K562 (cell line): ENCODE measurements around the gene MBNL1. TPM values are rescaled to one million over a fixed set of nuclear protein-coding genes. Genes with fewer than 3 reads are reported as not detected.
A peak's percentile ranks its signal among the peaks of the same experiment; 100 is the strongest.

Source experiments
- ATAC-seq: fragments of 200-7000 bp; cut with Tn5 transposase; 3 replicates; pipeline ENCODE4 v1.9.1; 2020; ENCODE audit warnings: moderate library complexity
- BruUV-seq: library from RNA; stranded (reverse); fragments of 400-500 nt; replicated peaks from 2 replicates; lab custom pipeline; 2021; lab: Mats Ljungman, UMichigan
- CTCF ChIA-PET: fragments of 300-600 bp; formaldehyde crosslinking; extraction: SDS; loops from one replicate; lab custom pipeline; 2021; ENCODE audit warnings: low intra/inter-chr PET ratio; lab: Yijun Ruan, JAX
- POLR2A ChIA-PET: fragments of 300-600, 350-650 bp; sonication (Branson Sonifier 250); formaldehyde crosslinking; extraction: SDS; loops from one replicate; lab custom pipeline; 2021; ENCODE audit warnings: antibody characterized with exemption, inconsistent platforms; lab: Yijun Ruan, JAX
- DNase-seq, 4 experiments: peaks; one replicate each; pipeline versions ENCODE4 v3.0.0 to v3.0.0-alpha.2; 2011 to 2018; ENCODE audit warnings: low spot score in 3 of 4, mixed read lengths in 3 of 4; ENCODE audit errors: extremely low read depth in 1 of 4
- FAIRE-seq: peaks from 2 replicates; lab custom pipeline; 2011; peaks lifted over from hg19 to GRCh38; lab: Jason Lieb, UNC
- H2AFZ ChIP-seq: 2 replicates; pipeline ENCODE4 v1.6.0; 2011; ENCODE audit warnings: low read depth, low read length, control low read depth, inconsistent platforms
- H3K27ac ChIP-seq: fragments of 200-600 bp; 3 replicates; pipeline ENCODE4 v1.8.0; 2011; ENCODE audit warnings: low read depth, mild to moderate bottlenecking, control low read depth, inconsistent platforms, low read length, moderate library complexity, mixed read lengths; ENCODE audit errors: extremely low read depth
- H3K27me3 ChIP-seq, 2 experiments: fragments of 300-600 bp in 1 of 2; 2 replicates in 1 of 2; 3 replicates in 1 of 2; pipeline versions ENCODE4 v1.6.0 to v1.8.0; 2011; ENCODE audit warnings: inconsistent platforms in 2 of 2, low read length in 2 of 2, mild to moderate bottlenecking in 1 of 2, mixed read lengths in 1 of 2, moderate library complexity in 1 of 2; ENCODE audit not compliant: control insufficient read depth in 2 of 2, insufficient read depth in 2 of 2
- H3K36me3 ChIP-seq: fragments of 300-600 bp; 3 replicates; pipeline ENCODE4 v1.8.0; 2011; ENCODE audit warnings: mild to moderate bottlenecking, low read length, inconsistent platforms; ENCODE audit not compliant: control insufficient read depth, insufficient read depth
- H3K4me1 ChIP-seq, 2 experiments: fragments of 200-600 bp in 1 of 2; replicated peaks in 1 of 2; 2 replicates in 1 of 2; 3 replicates in 1 of 2; pipeline versions ENCODE4 v1.5.1 to v1.8.0; 2011; ENCODE audit warnings: inconsistent platforms in 2 of 2, low read length in 2 of 2, mild to moderate bottlenecking in 1 of 2, mixed read lengths in 1 of 2, moderate library complexity in 1 of 2; ENCODE audit not compliant: control insufficient read depth in 2 of 2, insufficient read depth in 2 of 2
- H3K4me2 ChIP-seq: 2 replicates; pipeline ENCODE4 v1.6.1; 2011; ENCODE audit warnings: low read length, control low read depth, inconsistent platforms, mixed read lengths; ENCODE audit not compliant: insufficient read depth
- H3K4me3 ChIP-seq: fragments of 200-600 bp; sonication (generic), shearing (Covaris generic); 2 replicates; pipeline ENCODE4 v1.5.1; 2016; ENCODE audit warnings: control low read depth, inconsistent platforms
- H3K79me2 ChIP-seq: fragments of 200-600 bp; 3 replicates; pipeline ENCODE4 v1.8.0; 2011; ENCODE audit warnings: low read length, inconsistent platforms; ENCODE audit not compliant: control insufficient read depth, insufficient read depth
- H3K9ac ChIP-seq, 2 experiments: 2 replicates each; pipeline versions ENCODE4 v1.6.0 to v1.6.1; 2011; ENCODE audit warnings: low read depth in 2 of 2, low read length in 2 of 2, control low read depth in 1 of 2, inconsistent platforms in 1 of 2, mild to moderate bottlenecking in 1 of 2, mixed read lengths in 1 of 2; ENCODE audit not compliant: insufficient read depth in 1 of 2
- H3K9me1 ChIP-seq: one replicate; pipeline ENCODE4 v1.6.0; 2011; ENCODE audit warnings: inconsistent platforms, mild to moderate bottlenecking, low read length, moderate library complexity; ENCODE audit not compliant: control insufficient read depth, insufficient read depth
- H3K9me3 ChIP-seq: replicated peaks from 2 replicates; pipeline ENCODE4 v1.5.1; 2011; ENCODE audit warnings: low read depth, low read length, inconsistent platforms; ENCODE audit not compliant: control insufficient read depth, insufficient read depth
- H4K20me1 ChIP-seq: replicated peaks from 2 replicates; pipeline ENCODE4 v1.6.1; 2011; ENCODE audit warnings: low read length, inconsistent platforms, mixed read lengths; ENCODE audit not compliant: control insufficient read depth, insufficient read depth
- HDAC2 ChIP-seq: fragments of 450-650 bp; IDR thresholded peaks from 2 replicates; pipeline ENCODE4 v1.6.1; 2016; ENCODE audit warnings: mild to moderate bottlenecking
- MEIS2 ChIP-seq: fragments of 450-650 bp; IDR thresholded peaks from 2 replicates; pipeline ENCODE4 v1.6.1; 2014; ENCODE audit warnings: mild to moderate bottlenecking; ENCODE audit not compliant: partially characterized antibody
- RCOR1 ChIP-seq, 2 experiments: IDR thresholded peaks; 2 replicates each; pipeline ENCODE4 v1.6.1; 2012; ENCODE audit warnings: low read depth in 2 of 2, low read length in 2 of 2, borderline replicate concordance in 1 of 2, improper control_type of control experiment in 1 of 2
- REST ChIP-seq, 2 experiments: fragments of 450-650 bp; formaldehyde crosslinking in 1 of 2; IDR thresholded peaks; 2 replicates each; pipeline versions ENCODE4 v1.4.0 to v1.6.1; 2014 to 2020; ENCODE audit warnings: mild to moderate bottlenecking in 2 of 2, borderline replicate concordance in 1 of 2, low read depth in 1 of 2
- SRSF7 ChIP-seq: fragments of 200-400 bp; formaldehyde crosslinking; optimal IDR thresholded peaks from 2 replicates; pipeline ENCODE3; 2017; ENCODE audit warnings: mild to moderate bottlenecking, low read depth, low read length
- YBX1 ChIP-seq: fragments of 450-650 bp; IDR thresholded peaks from 2 replicates; pipeline ENCODE4 v1.7.1; 2016; ENCODE audit warnings: mild to moderate bottlenecking
- ZNF217 ChIP-seq: sonication (generic); formaldehyde crosslinking; IDR thresholded peaks from 2 replicates; pipeline ENCODE4 v1.8.0; 2022; ENCODE audit warnings: mild to moderate bottlenecking, missing genetic modification reagents
- ZNF76 ChIP-seq: fragments of 250-450 bp; sonication (Bioruptor Pico); IDR thresholded peaks from 2 replicates; pipeline ENCODE4 v1.4.0; 2020; ENCODE audit warnings: mild to moderate bottlenecking, moderate library complexity, borderline replicate concordance
- WGBS: fragments of 100-300 bp; shearing (Covaris generic); methylation state at CpG from one replicate; pipeline ENCODE4 v1.1.6; 2016; ENCODE audit warnings: low coverage, mixed read lengths; ENCODE audit not compliant: insufficient coverage; ENCODE audit errors: missing lambda C conversion rate; 5-methylcytosine and 5-hydroxymethylcytosine counted together
- in situ Hi-C: fragments of 300-500 bp; cut with MboI; formaldehyde crosslinking; loops from 4 replicates; pipeline ENCODE4 v1.15.0; 2018; ENCODE audit warnings: inconsistent platforms, mixed read lengths
- intact Hi-C: fragments of 100-400 bp; cut with micrococcal nuclease; formaldehyde crosslinking; loops from 2 replicates; pipeline ENCODE4 v1.14.2; 2022
- polyA plus RNA-seq, 8 experiments: library from polyadenylated mRNA; depleted of rRNA in 4 of 8; stranded (reverse) in 5 of 8; unstranded in 3 of 8; fragments of >200 nt; fragmentation: Nextera tagmentation in 2 of 8; fragmentation: Illumina TruSeq in 1 of 8; extraction: Ambion mirVana in 2 of 8; extraction: Trizol in 1 of 8; gene quantifications; 2 replicates each; pipeline versions ENCODE4 v1.2.1 to v1.2.3, GENCODE V29; 2011 to 2014; ENCODE audit warnings: inconsistent platforms in 1 of 8, missing spikeins in 1 of 8
- total RNA-seq, 7 experiments: library from RNA; depleted of rRNA in 6 of 7; stranded (reverse); fragments of >200 nt in 6 of 7; fragmentation: Illumina TruSeq in 2 of 7; extraction: Trizol in 2 of 7; gene quantifications; 2 replicates each; pipeline versions ENCODE4 v1.2.1 to v1.2.3, GENCODE V29; 2011 to 2021; ENCODE audit warnings: low replicate concordance in 1 of 7
- TF ChIP-seq, protein P1 (sequence below), 2 experiments: IDR thresholded peaks in 1 of 2; conservative IDR thresholded peaks in 1 of 2; 2 replicates each; pipeline ENCODE4 v1.6.1; 2016; ENCODE audit warnings: low read depth in 2 of 2, mild to moderate bottlenecking in 1 of 2, missing compliant biosample characterization in 1 of 2, missing genetic modification characterization in 1 of 2, moderate library complexity in 1 of 2

Gene MBNL1
- total and polyA plus RNA-seq, 9 of the 15 experiments (the other 6 are each of a cell fraction or from before 2014, with no cell fraction given), result 70.3 to 243 (median 220) TPM

DNA sequence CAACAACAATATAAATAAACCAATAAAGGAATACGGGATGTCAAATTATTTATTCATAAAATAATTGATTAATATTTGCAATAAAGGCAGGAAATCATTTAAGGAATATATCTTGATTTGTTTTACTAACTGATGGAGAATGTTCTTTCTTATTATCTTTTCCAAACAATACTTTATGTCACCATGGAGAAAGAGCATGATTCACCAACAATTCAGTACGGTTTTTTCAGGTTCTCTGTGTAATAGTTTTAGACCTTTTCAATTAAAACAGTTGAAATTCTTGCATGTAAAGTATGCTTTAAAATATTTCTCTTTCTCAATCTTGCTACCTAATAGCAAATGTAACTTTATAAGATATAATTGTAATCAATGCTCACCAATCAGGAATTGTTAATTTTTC, 41.7 kb upstream of the MBNL1 start (continued):
- TF ChIP-seq ZNF76 (CRISPR knock-in tag), result no peak
- TF ChIP-seq, all 486 proteins: peak for 0

GRCh38 chr3:152229692-152230091, 39.0 kb upstream of the MBNL1 start:
- in situ Hi-C loops, result no loop called here
- Histone ChIP-seq H3K4me3 (no peak overlapping the region), H3K9me1 (no peaks in the 10 kb centered on the region), H2AFZ (no peak overlapping the region), H3K27ac (no peak overlapping the region), H3K4me1 (peaks cover 0 to 3% of the 10 kb centered on the region in 2 experiments; a peak in 2 of 5 replicates), H3K4me2 (no peak overlapping the region), H3K36me3 (no peaks in the 10 kb centered on the region), H4K20me1 (no peaks in the 10 kb centered on the region), H3K9ac (no peak overlapping the region), H3K9me3 (no peaks in the 10 kb centered on the region), H3K27me3 (no peaks in the 10 kb centered on the region), H3K79me2 (no peaks in the 10 kb centered on the region)
- DNase-seq, result no peak
- FAIRE-seq, result no peak
- intact Hi-C loops, result no loop called here
- no TSS peak for BruUV-seq
- CTCF ChIA-PET, result interaction anchor here (1.0 kb wide), 1 partner anchor 214 kb away, joined by 3 read pairs; no protein-coding TSS in a partner anchor
- WGBS, result 77% methylated on average over 1 of the region's 1 CpG
- POLR2A ChIA-PET, result interaction anchor here (1.3 kb wide), 1 partner anchor 13 kb away, joined by 4 read pairs; no protein-coding TSS in a partner anchor
- ATAC-seq, result peak; percentile 56
- TF ChIP-seq, protein P1, sequence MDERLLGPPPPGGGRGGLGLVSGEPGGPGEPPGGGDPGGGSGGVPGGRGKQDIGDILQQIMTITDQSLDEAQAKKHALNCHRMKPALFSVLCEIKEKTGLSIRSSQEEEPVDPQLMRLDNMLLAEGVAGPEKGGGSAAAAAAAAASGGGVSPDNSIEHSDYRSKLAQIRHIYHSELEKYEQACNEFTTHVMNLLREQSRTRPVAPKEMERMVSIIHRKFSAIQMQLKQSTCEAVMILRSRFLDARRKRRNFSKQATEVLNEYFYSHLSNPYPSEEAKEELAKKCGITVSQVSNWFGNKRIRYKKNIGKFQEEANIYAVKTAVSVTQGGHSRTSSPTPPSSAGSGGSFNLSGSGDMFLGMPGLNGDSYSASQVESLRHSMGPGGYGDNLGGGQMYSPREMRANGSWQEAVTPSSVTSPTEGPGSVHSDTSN (CRISPR knock-in tag; IDR thresholded peaks at IDR 0.05; ENCODE audit: low read depth), result no peak
- TF ChIP-seq, protein P1 (tag; conservative IDR thresholded peaks at IDR 0.05; ENCODE audit: low read depth), result no peak
- peak in 1 of 2 experiments; percentile 82; a peak in 3 of 4 replicates for TF ChIP-seq RCOR1 (IDR thresholded peaks at IDR 0.05; ENCODE audit: borderline replicate concordance in 1 of 2, low read depth in 2 of 2, low read length in 2 of 2)
- TF ChIP-seq SRSF7, result no peak
- TF ChIP-seq MEIS2, result no peak
- peak; percentile 48; the same call in 1 of the 2 replicates for TF ChIP-seq REST (IDR thresholded peaks at IDR 0.05; ENCODE audit: borderline replicate concordance)
- no peak for TF ChIP-seq REST (CRISPR knock-in tag; IDR thresholded peaks at IDR 0.05; ENCODE audit: low read depth)
- TF ChIP-seq HDAC2, result 0 out of 2 replicates have a peak, but pooled peaks have one; percentile 43
- TF ChIP-seq YBX1, result no peak
- TF ChIP-seq ZNF217 (CRISPR knock-in tag), result no peak
